HG03025 (cell line): ENCODE results near the gene JMJD1C.
"Not testable (repeated sequence)": the region's sequence is repeated elsewhere in the genome, so short reads cannot be mapped to it uniquely, and the experiment has no call there.

Experiments
- ATAC-seq: cut with Tn5 transposase; IDR thresholded peaks from one replicate; pipeline ENCODE4 v1.9.1; 2021; ENCODE audit warnings: mild to moderate bottlenecking, moderate library complexity; ENCODE audit not compliant: unreplicated experiment, low FRiP score

The JMJD1C gene

GRCh38 chr10:63240807-63241206 lies 225.0 kb downstream of the JMJD1C start:
- ATAC-seq: no peak

- ATAC-seq: no peak
Observed at GRCh38 chr10:63238501-63238900, 227.3 kb downstream of the JMJD1C start.

GRCh38 chr10:63237396-63237795 lies 228.4 kb downstream of the JMJD1C start:
- no peak for ATAC-seq

GRCh38 chr10:63236113-63236935 lies 229.5 kb downstream of the JMJD1C start:
- ATAC-seq: peak; percentile 77

- not testable (repeated sequence) for ATAC-seq
Observed at GRCh38 chr10:63235136-63235535, 230.6 kb downstream of the JMJD1C start.

GRCh38 chr10:63229161-63229560 lies 236.6 kb downstream of the JMJD1C start:
- no peak for ATAC-seq

GRCh38 chr10:63228237-63228636 lies 237.5 kb downstream of the JMJD1C start:
- no peak for ATAC-seq

GRCh38 chr10:63227207-63227895 lies 238.4 kb downstream of the JMJD1C start:
- ATAC-seq: no peak

- ATAC-seq: no peak
Observed at GRCh38 chr10:63224241-63224640, 241.5 kb downstream of the JMJD1C start.

GRCh38 chr10:63221950-63222349 lies 243.8 kb downstream of the JMJD1C start:
- no peak for ATAC-seq

GRCh38 chr10:63219749-63220148 lies 246.0 kb downstream of the JMJD1C start:
- ATAC-seq: no peak

GRCh38 chr10:63217120-63217605 lies 248.6 kb downstream of the JMJD1C start:
- no peak for ATAC-seq

GRCh38 chr10:63214571-63214970 lies 251.2 kb downstream of the JMJD1C start:
- ATAC-seq: no peak

GRCh38 chr10:63213489-63213888 lies 252.3 kb downstream of the JMJD1C start:
- no peak for ATAC-seq

- no peak for ATAC-seq
Observed at GRCh38 chr10:63210611-63211196, 255.1 kb downstream of the JMJD1C start.

GRCh38 chr10:63209705-63210104 lies 256.1 kb downstream of the JMJD1C start:
- ATAC-seq: no peak

- ATAC-seq: no peak
Observed at GRCh38 chr10:63208986-63209385, 256.8 kb downstream of the JMJD1C start.

- peak; percentile 39 for ATAC-seq
Observed at GRCh38 chr10:63206997-63207811, 258.6 kb downstream of the JMJD1C start.

- ATAC-seq: no peak
Observed at GRCh38 chr10:63206576-63206975, 259.2 kb downstream of the JMJD1C start.

- ATAC-seq: no peak
Observed at GRCh38 chr10:63205421-63205820, 260.4 kb downstream of the JMJD1C start.
